ENCODE measurements around the gene RPTOR. TPM values are rescaled to one million over a fixed set of nuclear protein-coding genes. Genes with fewer than 3 reads are reported as not detected.

RPTOR gene
- total RNA-seq, 3 donors from 2014 or later (not counting 1 experiment from before 2014, with no cell fraction given), result 49.2 to 63.6 (median 55.4) TPM

DNA sequence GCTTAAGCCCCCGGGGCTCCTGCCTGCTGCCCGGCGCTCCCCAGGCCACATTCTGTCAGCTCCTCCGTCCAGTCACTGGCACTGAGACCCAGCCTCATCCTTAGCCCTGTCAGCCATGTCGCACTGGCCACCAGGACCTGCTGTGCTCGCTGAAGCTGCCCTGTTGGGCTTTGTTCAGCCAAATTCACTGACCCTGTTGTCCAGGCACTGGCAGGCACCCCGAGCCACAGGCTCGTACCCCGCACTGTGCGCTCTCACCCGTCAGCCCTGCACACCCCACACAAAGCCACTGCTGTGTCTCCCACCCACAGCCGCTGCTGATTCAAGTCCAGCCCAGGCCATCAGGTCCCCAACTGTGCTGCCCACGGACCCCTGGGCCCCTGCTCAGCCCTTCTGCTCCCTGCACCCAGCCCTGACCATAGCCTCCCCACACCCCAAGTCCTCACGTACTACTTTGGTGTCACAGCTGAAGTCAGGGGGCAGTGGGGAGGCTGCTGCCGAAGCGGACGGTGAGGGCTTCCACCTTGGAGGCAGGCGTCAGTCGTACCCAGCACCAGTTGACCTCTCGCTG is 315.5 kb downstream of the RPTOR start:
- H3K4me1 Mint-ChIP-seq, result peaks cover 22 to 34% of the 10 kb centered on the region in 2 donors
- no peaks in the 10 kb centered on the region for H3K9me3 Mint-ChIP-seq
- H3K36me3 ChIP-seq (ENCODE audit: control insufficient read depth, insufficient read depth, low read length), result peaks cover 7% of the 10 kb centered on the region
- H3K4me3 Mint-ChIP-seq, result no peak overlapping the region
- H3K4me1 ChIP-seq (ENCODE audit: control insufficient read depth, insufficient read depth, low read length), result peaks cover 26% of the 10 kb centered on the region
- TF ChIP-seq, protein P1, sequence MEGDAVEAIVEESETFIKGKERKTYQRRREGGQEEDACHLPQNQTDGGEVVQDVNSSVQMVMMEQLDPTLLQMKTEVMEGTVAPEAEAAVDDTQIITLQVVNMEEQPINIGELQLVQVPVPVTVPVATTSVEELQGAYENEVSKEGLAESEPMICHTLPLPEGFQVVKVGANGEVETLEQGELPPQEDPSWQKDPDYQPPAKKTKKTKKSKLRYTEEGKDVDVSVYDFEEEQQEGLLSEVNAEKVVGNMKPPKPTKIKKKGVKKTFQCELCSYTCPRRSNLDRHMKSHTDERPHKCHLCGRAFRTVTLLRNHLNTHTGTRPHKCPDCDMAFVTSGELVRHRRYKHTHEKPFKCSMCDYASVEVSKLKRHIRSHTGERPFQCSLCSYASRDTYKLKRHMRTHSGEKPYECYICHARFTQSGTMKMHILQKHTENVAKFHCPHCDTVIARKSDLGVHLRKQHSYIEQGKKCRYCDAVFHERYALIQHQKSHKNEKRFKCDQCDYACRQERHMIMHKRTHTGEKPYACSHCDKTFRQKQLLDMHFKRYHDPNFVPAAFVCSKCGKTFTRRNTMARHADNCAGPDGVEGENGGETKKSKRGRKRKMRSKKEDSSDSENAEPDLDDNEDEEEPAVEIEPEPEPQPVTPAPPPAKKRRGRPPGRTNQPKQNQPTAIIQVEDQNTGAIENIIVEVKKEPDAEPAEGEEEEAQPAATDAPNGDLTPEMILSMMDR (IDR thresholded peaks at IDR 0.05), result no peak
- ATAC-seq, result no peak
- no peaks in the 10 kb centered on the region for H3K9me3 ChIP-seq (ENCODE audit: control insufficient read depth, insufficient read depth, low read length)
- H3K27me3 Mint-ChIP-seq (ENCODE audit: low read depth in 2 of 2), result no peaks in the 10 kb centered on the region
- H3K27me3 ChIP-seq (ENCODE audit: control insufficient read depth, insufficient read depth, low read length), result no peaks in the 10 kb centered on the region
- no peak overlapping the region for H3K27ac ChIP-seq (ENCODE audit: low read length)
- no peak overlapping the region for H3K4me3 ChIP-seq (ENCODE audit: low read length)
- peak overlapping the region in 1 of 2 donors; percentile 85 for H3K27ac Mint-ChIP-seq
- intact Hi-C loops (cut with micrococcal nuclease), result no loop called here
- 97% methylated on average over 20 of the region's 20 CpGs for WGBS (ENCODE audit: insufficient coverage)
- H3K36me3 Mint-ChIP-seq, result no peaks in the 10 kb centered on the region
- DNase-seq, result no peak

DNA sequence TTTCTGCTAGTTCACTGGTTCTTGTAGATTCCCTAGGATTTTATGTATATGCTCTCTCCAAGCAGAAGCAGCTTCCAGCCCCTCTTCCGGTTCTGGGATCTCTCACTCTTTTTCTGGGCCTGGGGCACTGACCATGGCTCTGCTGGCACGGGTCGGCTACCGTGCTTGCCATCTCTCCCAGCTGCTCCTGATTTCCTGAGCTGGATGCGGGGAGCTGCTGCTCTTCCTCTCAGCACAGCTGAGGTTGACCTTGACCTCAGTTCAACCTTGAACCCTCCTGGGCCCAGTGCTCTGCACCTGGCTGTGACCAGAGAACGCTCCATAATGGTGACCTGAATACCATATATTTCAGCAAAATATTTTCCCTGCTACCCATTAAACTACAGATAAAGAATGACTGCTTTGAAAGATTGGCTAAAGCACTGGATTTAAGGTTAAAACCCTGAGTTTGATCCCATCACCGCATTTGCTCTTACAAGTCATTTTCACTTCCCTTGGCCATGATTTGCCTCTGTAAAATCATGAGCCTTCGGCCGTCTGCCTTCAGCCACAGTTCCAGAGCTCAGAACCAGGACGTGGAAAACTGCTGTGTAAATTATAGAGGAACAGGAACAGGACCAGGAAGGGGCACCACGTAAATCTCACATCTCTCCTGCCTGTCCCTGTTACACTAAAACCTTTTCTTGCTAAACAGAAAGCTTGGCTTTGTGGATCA is 316.2 kb downstream of the RPTOR start:
- no peaks in the 10 kb centered on the region for H3K36me3 Mint-ChIP-seq
- Histone ChIP-seq H3K9me3 (ENCODE audit: control insufficient read depth, insufficient read depth, low read length) (no peaks in the 10 kb centered on the region), H3K27me3 (ENCODE audit: control insufficient read depth, insufficient read depth, low read length) (no peaks in the 10 kb centered on the region), H3K27ac (ENCODE audit: low read length) (no peak overlapping the region), H3K36me3 (ENCODE audit: control insufficient read depth, insufficient read depth, low read length) (peaks cover 5% of the 10 kb centered on the region), H3K4me1 (ENCODE audit: control insufficient read depth, insufficient read depth, low read length) (peaks cover 26% of the 10 kb centered on the region), H3K4me3 (ENCODE audit: low read length) (no peak overlapping the region)
- H3K9me3 Mint-ChIP-seq, result no peaks in the 10 kb centered on the region
- DNase-seq (no peak), ATAC-seq (no peak)
- 85% methylated on average over 10 of the region's 11 CpGs for WGBS (ENCODE audit: insufficient coverage)
- no peak overlapping the region for H3K4me3 Mint-ChIP-seq
- peak overlapping the region in 1 of 2 donors; percentile 85 for H3K27ac Mint-ChIP-seq
- H3K4me1 Mint-ChIP-seq, result peaks cover 18 to 31% of the 10 kb centered on the region in 2 donors
- intact Hi-C loops (cut with micrococcal nuclease), result no loop called here
- no peaks in the 10 kb centered on the region for H3K27me3 Mint-ChIP-seq (ENCODE audit: low read depth in 2 of 2)
- TF ChIP-seq, protein P1 (IDR thresholded peaks at IDR 0.05), result no peak

DNA sequence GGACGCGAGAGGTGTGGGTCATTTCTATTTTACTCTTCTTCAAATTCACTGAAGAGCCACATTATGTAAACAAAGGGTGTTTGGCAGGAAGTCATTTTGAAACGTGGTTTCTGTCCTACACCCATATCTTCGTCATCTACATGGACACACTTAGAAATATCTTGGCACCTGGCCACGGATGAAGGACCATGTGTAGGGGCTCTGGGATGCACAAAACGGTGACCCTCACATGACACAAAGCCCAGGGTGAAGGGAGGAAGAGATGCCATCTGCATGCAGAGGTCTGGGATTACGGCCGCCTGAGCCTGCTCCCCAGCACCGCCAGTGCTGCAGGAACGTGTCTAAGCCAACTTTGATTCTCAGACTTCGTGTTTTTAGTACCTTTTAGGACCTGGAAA is 316.8 kb downstream of the RPTOR start:
- DNase-seq, result no peak
- Mint-ChIP-seq H3K27me3 (ENCODE audit: low read depth in 2 of 2) (no peaks in the 10 kb centered on the region), H3K4me3 (no peak overlapping the region), H3K9me3 (no peaks in the 10 kb centered on the region), H3K4me1 (peaks cover 15 to 29% of the 10 kb centered on the region in 2 donors), H3K27ac (peak overlapping the region in 1 of 2 donors; percentile 85), H3K36me3 (no peaks in the 10 kb centered on the region)
- 94% methylated on average over 7 of the region's 11 CpGs for WGBS (ENCODE audit: insufficient coverage)
- H3K27me3 ChIP-seq (ENCODE audit: control insufficient read depth, insufficient read depth, low read length), result no peaks in the 10 kb centered on the region
- H3K4me3 ChIP-seq (ENCODE audit: low read length), result no peak overlapping the region
- H3K4me1 ChIP-seq (ENCODE audit: control insufficient read depth, insufficient read depth, low read length), result peaks cover 23% of the 10 kb centered on the region
- TF ChIP-seq, protein P1 (IDR thresholded peaks at IDR 0.05), result no peak
- intact Hi-C loops (cut with micrococcal nuclease), result no loop called here
- ATAC-seq, result no peak
- H3K27ac ChIP-seq (ENCODE audit: low read length), result no peak overlapping the region
- no peaks in the 10 kb centered on the region for H3K9me3 ChIP-seq (ENCODE audit: control insufficient read depth, insufficient read depth, low read length)
- peaks cover 5% of the 10 kb centered on the region for H3K36me3 ChIP-seq (ENCODE audit: control insufficient read depth, insufficient read depth, low read length)
